HL-60 (cell line): ENCODE data around the gene LHX5.

Experiments
- DNase-seq, 2 experiments: peaks; one replicate each; pipeline ENCODE4 v3.0.0-alpha.2; 2010 to 2020; ENCODE audit warnings: low read depth in 1 of 2, low spot score in 1 of 2
- H3K27ac ChIP-seq: fragments of 250-450 bp; sonication (Bioruptor Pico); replicated peaks from 2 replicates; pipeline ENCODE4 v1.5.1; 2020; ENCODE audit warnings: mild to moderate bottlenecking, moderate library complexity
- H3K27me3 ChIP-seq: fragments of 250-450 bp; sonication (Bioruptor Pico); 2 replicates; pipeline ENCODE4 v1.5.1; 2021; ENCODE audit warnings: mild to moderate bottlenecking, moderate library complexity; ENCODE audit not compliant: insufficient read depth, poor library complexity, severe bottlenecking
- H3K4me3 ChIP-seq: replicated peaks from 2 replicates; pipeline ENCODE4 v1.5.1; 2011; ENCODE audit warnings: mild to moderate bottlenecking, control low read depth, low read length; ENCODE audit not compliant: insufficient read depth
- CTCF ChIP-seq: IDR thresholded peaks from one replicate; pipeline ENCODE4 v1.5.1; 2011; ENCODE audit warnings: low read length, control low read depth, inconsistent platforms; ENCODE audit not compliant: insufficient read depth
- GABPA ChIP-seq: IDR thresholded peaks from 2 replicates; pipeline ENCODE4 v1.6.1; 2012; ENCODE audit warnings: low read depth
- POLR2AphosphoS5 ChIP-seq: IDR thresholded peaks from 2 replicates; pipeline ENCODE4 v1.6.1; 2012; ENCODE audit warnings: low read depth
- REST ChIP-seq: IDR thresholded peaks from 2 replicates; pipeline ENCODE4 v1.6.1; 2012; ENCODE audit warnings: low read depth; ENCODE audit not compliant: insufficient replicate concordance
- SPI1 ChIP-seq: IDR thresholded peaks from 2 replicates; pipeline ENCODE4 v1.6.1; 2012; ENCODE audit warnings: low read depth, mild to moderate bottlenecking, borderline replicate concordance

The LHX5 gene

GRCh38 chr12:113418213-113418879 is 53.3 kb downstream of the LHX5 start:
- Histone ChIP-seq H3K4me3 (no peak overlapping the region), H3K27ac (no peak overlapping the region), H3K27me3 (no peaks in the 10 kb centered on the region)
- DNase-seq: no peak
- no peak for TF ChIP-seq POLR2AphosphoS5
- TF ChIP-seq CTCF: no peak
- TF ChIP-seq GABPA: no peak
- TF ChIP-seq REST: no peak
- no peak for TF ChIP-seq SPI1

GRCh38 chr12:113416091-113416754 is 55.4 kb downstream of the LHX5 start:
- no peak overlapping the region for H3K4me3 ChIP-seq
- DNase-seq: peak in 1 of 2 experiments; percentile 51
- TF ChIP-seq GABPA (no peak), SPI1 (peak; percentile 88; the same call in 1 of the 2 replicates), CTCF (no peak)
- H3K27me3 ChIP-seq: no peaks in the 10 kb centered on the region
- peak overlapping the region; percentile 36 for H3K27ac ChIP-seq

GRCh38 chr12:113414519-113415038 is 57.1 kb downstream of the LHX5 start:
- no peak for DNase-seq
- Histone ChIP-seq H3K27me3 (no peaks in the 10 kb centered on the region), H3K27ac (no peak overlapping the region), H3K4me3 (no peak overlapping the region)
- TF ChIP-seq SPI1: no peak

GRCh38 chr12:113413488-113413939 is 58.2 kb downstream of the LHX5 start:
- TF ChIP-seq REST (no peak), CTCF (no peak), POLR2AphosphoS5 (no peak), GABPA (no peak), SPI1 (no peak)
- no peak overlapping the region for H3K27ac ChIP-seq
- H3K27me3 ChIP-seq: no peaks in the 10 kb centered on the region
- DNase-seq: peak in 1 of 2 experiments; percentile 39
- H3K4me3 ChIP-seq: no peak overlapping the region
